MM.1S (cell line): ENCODE results near the gene TRAF1.

ENCODE experiments used
- EZH2 ChIP-seq: fragments of 300-600 bp; sonication (generic); optimal IDR thresholded peaks from 2 replicates; pipeline ENCODE3; 2017; ENCODE audit warnings: low read depth, mild to moderate bottlenecking, antibody characterized with exemption, low read length, mixed read lengths
- TF ChIP-seq, protein P1 (sequence below): fragments of 300-600 bp; sonication (generic); IDR thresholded peaks from 2 replicates; pipeline ENCODE4 v1.5.1; 2016; ENCODE audit warnings: antibody characterized with exemption, low read length, mixed read lengths

DNA sequence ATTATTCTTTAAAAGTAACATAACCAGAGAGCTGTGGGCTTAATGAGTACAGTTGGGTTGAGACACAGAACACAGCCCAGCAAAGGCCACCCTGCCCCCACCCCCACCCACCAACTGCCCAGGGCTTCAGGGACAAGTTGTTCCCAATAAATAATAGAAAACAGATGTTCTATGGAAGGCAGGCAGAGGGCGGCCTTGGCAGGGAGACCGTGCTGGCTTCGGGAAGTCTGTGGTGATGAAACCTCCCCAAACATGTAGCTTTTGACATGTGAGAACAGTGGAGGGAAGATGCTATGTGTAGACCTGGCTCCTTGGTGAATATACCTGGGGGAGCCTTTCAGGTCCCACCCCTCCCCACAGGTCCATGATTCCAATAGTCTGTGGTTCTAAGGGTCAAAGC is 10.0 kb downstream of the TRAF1 start:
- TF ChIP-seq, protein P1, sequence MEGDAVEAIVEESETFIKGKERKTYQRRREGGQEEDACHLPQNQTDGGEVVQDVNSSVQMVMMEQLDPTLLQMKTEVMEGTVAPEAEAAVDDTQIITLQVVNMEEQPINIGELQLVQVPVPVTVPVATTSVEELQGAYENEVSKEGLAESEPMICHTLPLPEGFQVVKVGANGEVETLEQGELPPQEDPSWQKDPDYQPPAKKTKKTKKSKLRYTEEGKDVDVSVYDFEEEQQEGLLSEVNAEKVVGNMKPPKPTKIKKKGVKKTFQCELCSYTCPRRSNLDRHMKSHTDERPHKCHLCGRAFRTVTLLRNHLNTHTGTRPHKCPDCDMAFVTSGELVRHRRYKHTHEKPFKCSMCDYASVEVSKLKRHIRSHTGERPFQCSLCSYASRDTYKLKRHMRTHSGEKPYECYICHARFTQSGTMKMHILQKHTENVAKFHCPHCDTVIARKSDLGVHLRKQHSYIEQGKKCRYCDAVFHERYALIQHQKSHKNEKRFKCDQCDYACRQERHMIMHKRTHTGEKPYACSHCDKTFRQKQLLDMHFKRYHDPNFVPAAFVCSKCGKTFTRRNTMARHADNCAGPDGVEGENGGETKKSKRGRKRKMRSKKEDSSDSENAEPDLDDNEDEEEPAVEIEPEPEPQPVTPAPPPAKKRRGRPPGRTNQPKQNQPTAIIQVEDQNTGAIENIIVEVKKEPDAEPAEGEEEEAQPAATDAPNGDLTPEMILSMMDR = no peak
- TF ChIP-seq EZH2 = no peak
